Activated CD8-positive, alpha-beta T cell treated with anti-CD3 and anti-CD28 coated beads, Interleukin-2, amount 10 ng/mL, durations not matched to agents 7 days and 5 days (primary cell): ENCODE data around the gene MGRN1. TPM values are rescaled to one million over a fixed set of nuclear protein-coding genes. Genes with fewer than 3 reads are reported as not detected.

ENCODE experiments used
- ATAC-seq: fragments of 150-1000 bp; cut with Tn5 transposase; one replicate; pipeline ENCODE4 v1.10.0; 2021; ENCODE audit warnings: moderate library complexity
- CTCF ChIA-PET: fragments of 350-600 bp; sonication (Branson Sonifier 250); formaldehyde crosslinking; loops from one replicate; lab custom pipeline; 2021; ENCODE audit warnings: antibody characterized with exemption; lab: Charles Lee
- POLR2A ChIA-PET: fragments of 350-600 bp; sonication (Branson Sonifier 250); formaldehyde crosslinking; loops from one replicate; lab custom pipeline; 2021; ENCODE audit warnings: antibody characterized with exemption; lab: Charles Lee
- DNase-seq: peaks from one replicate; pipeline ENCODE4 v3.0.0-alpha.2; 2020
- H3K27ac Mint-ChIP-seq: one replicate; pipeline ENCODE4 v1.8.0; 2021; ENCODE audit warnings: mild to moderate bottlenecking, mixed read lengths
- H3K27me3 Mint-ChIP-seq: one replicate; pipeline ENCODE4 v1.8.0; 2021; ENCODE audit warnings: low read depth, mixed read lengths
- H3K36me3 Mint-ChIP-seq: one replicate; pipeline ENCODE4 v1.8.0; 2021; ENCODE audit warnings: low read depth, mixed read lengths
- H3K4me1 Mint-ChIP-seq: one replicate; pipeline ENCODE4 v1.8.0; 2021; ENCODE audit warnings: low read depth, mixed read lengths
- H3K4me3 Mint-ChIP-seq: one replicate; pipeline ENCODE4 v1.8.0; 2021; ENCODE audit warnings: mild to moderate bottlenecking, mixed read lengths
- H3K9me3 Mint-ChIP-seq: one replicate; pipeline ENCODE4 v1.8.0; 2022; ENCODE audit warnings: mixed read lengths; ENCODE audit not compliant: insufficient read depth
- total RNA-seq, 2 experiments: library from RNA; stranded (reverse); gene quantifications; one replicate each; pipeline ENCODE4 v1.2.3, GENCODE V29; 2021

The MGRN1 gene
- total RNA-seq, 2 experiments from 2014 or later: 77.3 to 80.6 TPM

DNA sequence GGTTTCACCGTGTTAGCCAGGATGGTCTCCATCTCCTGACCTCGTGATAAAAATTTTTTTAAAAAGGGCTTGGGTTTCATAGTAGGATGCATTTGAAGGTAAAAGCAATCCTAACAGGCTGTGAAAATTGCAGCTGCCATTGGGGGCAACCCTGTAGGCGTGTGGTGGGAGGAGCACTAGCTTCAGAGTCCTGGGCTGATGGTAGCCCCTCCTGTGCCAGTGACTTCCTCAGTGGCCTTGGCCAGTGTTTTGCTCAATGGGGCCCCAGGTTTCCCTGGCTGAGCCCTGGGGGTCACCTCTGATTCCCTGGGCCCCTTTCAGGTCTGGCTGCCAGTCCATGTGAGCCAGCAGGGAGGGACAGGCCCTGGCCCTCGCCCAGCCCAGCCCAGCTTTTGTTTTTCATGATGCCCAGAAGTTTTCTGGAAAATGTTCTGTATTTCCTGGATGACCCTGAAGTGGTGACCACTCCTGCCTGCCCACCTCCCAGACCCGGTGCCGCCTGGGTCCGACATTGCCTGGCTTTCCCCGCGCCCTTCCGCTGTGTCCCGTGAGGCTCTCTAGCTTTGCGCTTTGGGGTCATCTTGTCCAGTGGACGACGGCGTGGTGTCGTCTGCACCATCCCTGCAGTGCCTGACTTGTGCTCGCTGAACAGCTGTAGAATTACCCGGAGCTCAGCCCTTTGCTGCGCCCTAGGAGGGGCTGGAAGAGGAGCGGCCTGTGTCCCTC, 9.4 kb downstream of the MGRN1 start:
- H3K36me3 Mint-ChIP-seq: peaks cover 33% of the 10 kb centered on the region
- H3K4me3 Mint-ChIP-seq: no peak overlapping the region
- DNase-seq: no peak
- no peak for ATAC-seq
- CTCF ChIA-PET: interaction anchor here (0.8 to 2.1 kb wide), 4 partner anchors 8 to 16 kb away, joined by 3 to 13 read pairs (median 4); partner anchors contain the start of gene MGRN1
- no peak overlapping the region for H3K27ac Mint-ChIP-seq
- peaks cover 10% of the 10 kb centered on the region for H3K9me3 Mint-ChIP-seq
- H3K4me1 Mint-ChIP-seq: peaks cover 9% of the 10 kb centered on the region
- POLR2A ChIA-PET: no interaction called here
- H3K27me3 Mint-ChIP-seq: no peaks in the 10 kb centered on the region

DNA sequence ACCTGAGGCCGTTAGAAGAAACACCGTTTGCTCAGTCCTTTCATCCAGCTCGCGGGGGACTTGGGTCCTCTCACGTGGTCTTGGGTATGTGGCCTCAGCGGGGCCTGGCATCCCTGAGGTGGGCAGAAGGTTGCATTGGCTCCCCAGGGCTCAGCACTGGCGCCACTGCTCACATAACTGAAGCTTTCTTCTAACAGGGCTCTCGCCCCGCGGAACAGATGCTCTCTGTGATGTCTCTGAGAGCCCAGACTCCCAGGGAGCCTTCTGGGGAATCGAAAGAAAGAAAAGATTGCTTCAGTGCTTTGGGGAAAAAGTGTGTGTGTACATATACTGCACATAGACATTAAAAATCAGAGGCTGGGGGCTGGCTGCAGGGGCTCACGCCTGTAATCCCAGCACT, 10.1 kb downstream of the MGRN1 start:
- DNase-seq: no peak
- H3K27me3 Mint-ChIP-seq: no peaks in the 10 kb centered on the region
- peaks cover 12% of the 10 kb centered on the region for H3K4me1 Mint-ChIP-seq
- H3K36me3 Mint-ChIP-seq: peaks cover 29% of the 10 kb centered on the region
- no peak overlapping the region for H3K4me3 Mint-ChIP-seq
- peaks cover 10% of the 10 kb centered on the region for H3K9me3 Mint-ChIP-seq
- no peak for ATAC-seq
- CTCF ChIA-PET: interaction anchor here (0.8 to 1.3 kb wide), 4 partner anchors 9 to 17 kb away, joined by 3 to 5 read pairs (median 4); no protein-coding TSS in a partner anchor
- H3K27ac Mint-ChIP-seq: no peak overlapping the region
- POLR2A ChIA-PET: interaction anchor here (1.3 kb wide), 1 partner anchor 10 kb away, joined by 4 read pairs; the partner anchor contains the start of gene MGRN1

DNA sequence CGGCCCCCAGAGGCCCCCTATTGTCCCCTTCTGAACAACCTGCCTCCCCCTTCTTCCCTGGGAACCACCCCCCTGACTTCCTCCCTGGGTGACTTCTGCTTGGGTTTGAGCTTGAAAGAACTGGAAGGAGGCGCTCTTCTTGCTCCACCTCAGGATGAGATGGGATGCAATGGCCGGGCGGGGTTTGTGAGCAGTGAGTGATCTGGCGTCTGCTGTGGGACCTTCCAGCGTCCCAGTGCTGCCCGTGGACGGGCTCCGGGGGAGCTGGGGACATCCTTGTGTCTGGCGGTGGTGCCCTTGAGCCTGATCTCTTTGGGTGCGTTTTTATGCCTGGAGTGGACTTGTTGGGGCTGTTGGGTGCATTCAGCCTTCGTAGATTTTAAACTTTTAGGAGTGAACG, 11.6 kb downstream of the MGRN1 start:
- Mint-ChIP-seq H3K4me1 (peaks cover 22% of the 10 kb centered on the region), H3K9me3 (peaks cover 7% of the 10 kb centered on the region), H3K27me3 (no peaks in the 10 kb centered on the region), H3K36me3 (peaks cover 25% of the 10 kb centered on the region), H3K4me3 (no peak overlapping the region), H3K27ac (no peak overlapping the region)
- no peak for ATAC-seq
- POLR2A ChIA-PET: interaction anchor here (0.6 to 1.3 kb wide), 2 partner anchors 11 to 158 kb away, joined by 3 to 4 read pairs; partner anchors contain the start of gene MGRN1
- CTCF ChIA-PET: interaction anchor here (1.1 to 1.3 kb wide), 2 partner anchors 13 to 15 kb away, joined by 3 to 5 read pairs; no protein-coding TSS in a partner anchor
- no peak for DNase-seq

DNA sequence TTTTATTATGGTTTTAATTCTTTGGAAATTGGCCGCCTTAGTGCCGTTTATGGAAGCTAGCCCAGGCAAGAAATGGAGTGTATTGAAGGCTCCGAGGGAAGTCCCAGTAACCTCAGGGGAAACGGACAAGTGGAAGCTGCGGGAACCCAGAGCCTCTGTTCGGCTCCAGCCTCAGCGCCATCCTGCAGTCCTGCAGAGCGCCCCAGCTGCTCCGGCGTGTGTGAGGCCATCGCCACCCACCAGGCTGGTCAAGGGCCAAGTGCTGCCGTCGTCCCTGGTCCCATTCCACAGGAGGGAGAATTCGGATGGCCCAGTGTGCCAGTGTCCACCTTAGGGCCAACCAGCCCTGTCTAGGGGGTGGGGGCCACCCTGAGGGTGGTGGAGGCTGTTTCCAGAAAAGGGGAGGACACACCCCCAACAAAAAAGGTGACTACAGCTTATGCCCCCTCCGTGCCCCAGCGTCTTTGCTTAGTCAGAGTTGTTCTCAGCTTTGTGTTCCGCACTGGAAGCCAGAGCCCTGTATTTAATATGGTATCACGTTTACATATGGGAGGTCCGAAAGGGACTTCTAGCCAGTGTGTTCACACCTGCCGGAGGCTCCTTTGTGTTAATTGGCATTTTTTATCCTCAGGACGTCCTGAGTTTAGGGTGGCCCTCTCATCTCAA, 13.0 kb downstream of the MGRN1 start:
- Mint-ChIP-seq H3K27ac (no peak overlapping the region), H3K4me1 (peaks cover 21% of the 10 kb centered on the region), H3K36me3 (peaks cover 16% of the 10 kb centered on the region), H3K27me3 (no peaks in the 10 kb centered on the region), H3K4me3 (no peak overlapping the region), H3K9me3 (no peaks in the 10 kb centered on the region)
- DNase-seq: no peak
- CTCF ChIA-PET: interaction anchor here (1.2 to 1.3 kb wide), 2 partner anchors 14 to 20 kb away, joined by 5 to 6 read pairs; partner anchors contain the start of gene MGRN1
- ATAC-seq: no peak
- POLR2A ChIA-PET: no interaction called here

DNA sequence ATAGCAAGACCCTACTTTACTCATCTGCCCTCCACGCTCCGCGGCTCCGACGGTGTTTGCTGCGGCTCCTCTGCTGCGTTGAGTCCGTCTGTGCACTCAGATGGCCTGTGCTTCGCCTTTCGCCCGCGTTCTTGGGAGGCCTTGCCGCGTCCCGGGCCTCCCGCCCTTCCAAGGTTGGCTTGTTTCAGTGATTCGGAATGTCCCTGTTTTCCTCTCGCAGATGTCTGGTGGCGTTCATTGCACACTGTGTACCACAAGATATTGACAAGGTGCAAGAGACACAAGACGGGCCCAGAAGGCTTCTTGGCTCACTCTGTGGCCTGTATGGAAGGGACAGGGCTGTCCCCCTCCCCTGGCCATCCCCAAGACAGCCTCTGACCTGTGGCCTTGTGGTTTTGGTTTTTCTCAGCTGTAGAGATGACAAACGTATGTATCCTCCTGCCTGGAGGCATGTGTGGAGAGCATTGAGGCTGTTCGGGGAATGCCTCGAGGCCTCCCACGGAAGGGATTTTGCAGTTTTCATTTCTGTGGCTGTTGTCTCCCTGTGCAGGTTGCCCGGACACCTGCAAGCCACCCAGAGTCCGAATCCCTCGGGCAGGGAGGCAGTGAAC, 15.4 kb downstream of the MGRN1 start:
- H3K27me3 Mint-ChIP-seq: no peaks in the 10 kb centered on the region
- ATAC-seq (no peak), DNase-seq (no peak)
- ChIA-PET POLR2A (no interaction called here), CTCF (no interaction called here)
- H3K36me3 Mint-ChIP-seq: peaks cover 12% of the 10 kb centered on the region
- peaks cover 23% of the 10 kb centered on the region for H3K4me1 Mint-ChIP-seq
- H3K9me3 Mint-ChIP-seq: no peaks in the 10 kb centered on the region
- H3K4me3 Mint-ChIP-seq: no peak overlapping the region
- H3K27ac Mint-ChIP-seq: no peak overlapping the region

DNA sequence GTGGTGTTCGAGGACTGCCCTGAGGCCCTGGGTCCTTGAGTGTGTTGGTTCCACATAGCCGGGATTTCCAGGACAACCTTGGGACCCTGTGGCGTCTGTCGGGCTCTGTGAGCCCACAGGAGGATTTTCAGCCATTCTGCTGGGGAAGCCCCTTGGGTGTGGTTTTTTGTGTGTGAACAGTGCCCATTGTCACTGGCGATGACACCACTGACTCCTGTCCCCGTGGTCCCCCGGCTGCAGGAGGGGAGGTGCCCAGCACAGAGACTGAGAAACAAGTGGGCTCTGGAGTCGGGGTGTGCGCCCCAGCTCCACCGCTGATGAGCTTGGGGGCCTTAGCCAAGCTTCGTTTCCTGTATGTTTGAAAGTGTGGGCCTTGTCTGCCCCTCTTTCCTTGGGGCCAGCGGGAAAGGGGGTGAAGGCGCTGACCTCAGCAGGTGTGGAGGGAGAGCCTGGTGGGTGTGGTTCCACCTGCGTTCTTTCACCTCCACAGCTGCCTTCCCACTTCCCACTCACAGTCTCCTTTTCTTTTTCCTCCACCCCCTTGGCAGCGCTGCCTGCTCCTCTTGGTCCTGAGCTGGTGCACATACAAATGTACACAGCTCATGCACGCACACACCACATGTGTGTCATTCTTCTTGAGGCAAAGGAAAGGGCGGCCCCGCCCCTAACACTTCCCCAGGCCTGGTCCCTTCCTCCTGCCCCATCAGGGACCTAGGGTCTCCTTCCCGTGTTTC, 16.1 kb downstream of the MGRN1 start:
- ChIA-PET CTCF (interaction anchor here (1.0 kb wide), 1 partner anchor 10 kb away, joined by 3 read pairs; no protein-coding TSS in a partner anchor), POLR2A (no interaction called here)
- no peak for ATAC-seq
- Mint-ChIP-seq H3K4me3 (no peak overlapping the region), H3K9me3 (no peaks in the 10 kb centered on the region), H3K27ac (peak overlapping the region; percentile 57), H3K4me1 (peaks cover 29% of the 10 kb centered on the region), H3K36me3 (peaks cover 16% of the 10 kb centered on the region), H3K27me3 (no peaks in the 10 kb centered on the region)
- DNase-seq: no peak

DNA sequence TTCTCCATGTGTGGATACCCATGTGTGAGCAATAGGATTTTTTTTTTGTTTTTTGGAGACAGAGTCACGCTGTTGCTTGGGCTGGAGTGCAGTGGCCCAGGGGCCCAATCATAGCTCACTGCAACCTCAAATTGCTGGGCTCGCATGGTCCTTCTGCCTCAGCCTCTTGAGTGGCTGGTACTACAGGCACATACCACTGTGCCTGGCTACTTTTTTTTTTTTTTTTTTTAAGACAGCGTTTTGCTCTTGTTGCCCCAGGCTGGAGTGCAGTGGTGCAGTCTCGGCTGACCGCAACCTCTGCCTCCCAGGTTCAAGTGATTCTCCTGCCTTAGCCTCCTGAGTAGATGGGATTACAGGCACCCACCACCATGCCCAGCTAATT, 16.7 kb downstream of the MGRN1 start:
- ChIA-PET POLR2A (no interaction called here), CTCF (interaction anchor here (1.0 kb wide), 1 partner anchor 9 kb away, joined by 3 read pairs; no protein-coding TSS in a partner anchor)
- Mint-ChIP-seq H3K36me3 (peaks cover 13% of the 10 kb centered on the region), H3K4me1 (peaks cover 30% of the 10 kb centered on the region), H3K9me3 (no peaks in the 10 kb centered on the region), H3K4me3 (no peak overlapping the region), H3K27ac (peak overlapping the region; percentile 57), H3K27me3 (no peaks in the 10 kb centered on the region)
- DNase-seq (no peak), ATAC-seq (no peak)

DNA sequence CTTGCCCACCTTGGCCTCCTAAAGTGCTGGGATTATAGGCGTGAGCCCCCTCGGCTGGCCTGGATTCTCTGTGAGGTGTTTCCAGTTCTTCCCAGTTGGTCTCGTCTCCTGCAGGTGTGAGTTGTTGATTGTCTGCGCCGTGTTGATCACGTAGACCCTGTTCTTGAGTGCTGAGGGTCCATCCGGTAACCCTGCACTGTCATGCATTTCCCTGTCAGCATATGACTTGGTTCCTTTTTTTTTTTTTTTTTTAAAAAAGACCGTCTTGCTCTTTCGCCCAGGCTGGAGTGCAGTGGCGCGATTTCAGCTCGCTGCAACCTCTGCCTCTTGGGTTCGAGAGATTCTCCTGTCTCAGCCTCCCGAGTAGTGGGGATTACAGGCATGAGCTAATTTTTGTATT, 17.3 kb downstream of the MGRN1 start:
- no peak overlapping the region for H3K4me3 Mint-ChIP-seq
- no peaks in the 10 kb centered on the region for H3K27me3 Mint-ChIP-seq
- POLR2A ChIA-PET: no interaction called here
- no peak overlapping the region for H3K27ac Mint-ChIP-seq
- H3K36me3 Mint-ChIP-seq: peaks cover 10% of the 10 kb centered on the region
- DNase-seq (no peak), ATAC-seq (no peak)
- H3K4me1 Mint-ChIP-seq: peaks cover 35% of the 10 kb centered on the region
- CTCF ChIA-PET: interaction anchor here (1.0 kb wide), 1 partner anchor 8 kb away, joined by 3 read pairs; no protein-coding TSS in a partner anchor
- H3K9me3 Mint-ChIP-seq: no peaks in the 10 kb centered on the region

DNA sequence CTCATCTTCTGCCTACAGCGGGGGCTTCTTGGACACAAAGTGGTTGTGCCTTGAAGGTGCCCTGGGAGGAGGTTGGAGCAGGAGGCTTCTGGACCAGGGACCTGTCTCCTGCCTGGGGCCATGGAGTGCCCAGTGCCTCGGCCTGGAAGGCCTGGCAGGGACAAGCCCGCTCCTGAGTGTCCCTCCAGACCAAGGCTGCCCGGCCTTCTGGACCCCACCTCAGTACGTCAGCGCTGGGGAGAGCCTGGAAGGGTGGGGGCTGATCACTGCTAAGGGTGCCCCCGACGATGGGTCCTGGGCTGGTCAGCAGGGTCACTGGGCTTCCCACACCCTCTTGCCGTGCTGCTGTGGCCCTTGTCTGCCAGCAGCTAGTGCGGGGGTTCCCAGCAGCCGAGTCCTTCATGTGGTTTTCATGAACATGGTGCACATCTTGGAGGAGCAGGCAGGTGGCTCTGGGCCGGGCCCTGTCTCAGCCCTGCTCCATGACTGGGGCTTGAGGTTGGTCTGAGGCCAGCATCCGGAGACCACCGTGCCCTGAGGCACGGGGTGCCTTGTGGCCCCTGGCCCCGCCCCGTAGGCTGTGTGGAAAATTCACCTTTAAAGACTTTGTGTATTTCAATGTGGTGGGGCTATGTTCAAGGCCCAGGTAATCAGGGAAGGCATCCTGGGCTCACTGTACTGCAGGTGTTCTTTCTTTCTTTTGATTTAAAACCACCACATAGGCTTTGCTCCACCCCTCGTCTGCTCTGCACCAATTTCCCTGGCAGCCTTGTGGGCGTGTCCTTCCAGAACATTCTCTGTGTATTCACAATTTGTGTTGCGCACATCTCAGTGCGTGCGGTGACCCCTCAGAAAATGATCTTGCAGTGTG, 22.4 kb downstream of the MGRN1 start:
- Mint-ChIP-seq H3K9me3 (no peaks in the 10 kb centered on the region), H3K4me3 (no peak overlapping the region), H3K4me1 (peaks cover 49% of the 10 kb centered on the region), H3K27ac (peak overlapping the region; percentile 23), H3K27me3 (no peaks in the 10 kb centered on the region), H3K36me3 (peaks cover 29% of the 10 kb centered on the region)
- ChIA-PET POLR2A (no interaction called here), CTCF (interaction anchor here (0.8 kb wide), 1 partner anchor 14 kb away, joined by 4 read pairs; no protein-coding TSS in a partner anchor)
- peak; percentile 41 for ATAC-seq
- DNase-seq: peak; percentile 54

DNA sequence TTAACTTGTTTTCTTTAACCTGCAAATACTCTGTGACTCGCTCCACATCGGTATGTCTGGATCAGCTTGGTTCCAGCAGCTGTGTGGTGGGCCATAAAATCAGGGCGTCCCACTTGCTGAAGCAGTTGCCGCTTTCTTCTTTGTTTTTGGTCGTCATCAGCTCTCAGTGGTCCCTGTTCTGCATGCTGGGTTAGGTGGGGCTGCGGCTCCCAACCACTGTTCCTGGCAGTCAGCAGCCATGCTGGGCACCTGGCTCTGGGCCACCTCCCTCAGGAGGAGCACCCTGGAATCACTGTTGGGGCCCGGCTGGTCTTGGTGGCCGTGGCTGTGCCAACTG, 23.0 kb downstream of the MGRN1 start:
- ATAC-seq: peak; percentile 21
- no peak overlapping the region for H3K4me3 Mint-ChIP-seq
- no peaks in the 10 kb centered on the region for H3K27me3 Mint-ChIP-seq
- ChIA-PET POLR2A (no interaction called here), CTCF (interaction anchor here (0.8 kb wide), 1 partner anchor 14 kb away, joined by 4 read pairs; no protein-coding TSS in a partner anchor)
- no peaks in the 10 kb centered on the region for H3K9me3 Mint-ChIP-seq
- H3K36me3 Mint-ChIP-seq: peaks cover 29% of the 10 kb centered on the region
- H3K27ac Mint-ChIP-seq: peak overlapping the region; percentile 23
- DNase-seq: peak; percentile 26
- peaks cover 49% of the 10 kb centered on the region for H3K4me1 Mint-ChIP-seq
